ENCODE results near the gene ZNF536. TPM values are rescaled to one million over a fixed set of nuclear protein-coding genes. Genes with fewer than 3 reads are reported as not detected.

ZNF536 gene
- total RNA-seq, 1 experiment from 2014 or later: 2.9 TPM

DNA sequence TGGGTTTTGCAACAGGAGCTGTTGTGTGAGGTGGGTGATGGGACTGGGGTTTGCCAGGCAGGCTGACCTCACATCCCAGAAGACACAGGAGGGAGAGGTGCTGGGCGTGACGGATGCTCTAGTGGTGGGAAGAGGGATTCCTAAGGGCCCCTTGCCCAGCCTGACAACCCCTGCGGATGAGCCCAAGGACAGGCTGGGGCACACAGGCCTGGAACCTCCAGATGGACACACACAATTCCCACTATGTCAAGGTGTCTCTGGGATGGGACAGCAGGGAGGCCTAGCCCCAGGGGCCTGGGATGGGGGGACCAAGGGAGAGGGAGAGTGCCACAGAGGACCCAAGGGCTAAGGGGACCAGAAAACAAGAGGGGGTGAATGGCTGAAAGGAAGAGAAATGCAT is 191.5 kb downstream of the ZNF536 start:
- no peak overlapping the region for H3K4me3 ChIP-seq (ENCODE audit: low read depth, low read length, poor library complexity, severe bottlenecking)
- H3K36me3 ChIP-seq (ENCODE audit: insufficient read depth, low read length, poor library complexity, severe bottlenecking): no peaks in the 10 kb centered on the region
- TF ChIP-seq, protein P1, sequence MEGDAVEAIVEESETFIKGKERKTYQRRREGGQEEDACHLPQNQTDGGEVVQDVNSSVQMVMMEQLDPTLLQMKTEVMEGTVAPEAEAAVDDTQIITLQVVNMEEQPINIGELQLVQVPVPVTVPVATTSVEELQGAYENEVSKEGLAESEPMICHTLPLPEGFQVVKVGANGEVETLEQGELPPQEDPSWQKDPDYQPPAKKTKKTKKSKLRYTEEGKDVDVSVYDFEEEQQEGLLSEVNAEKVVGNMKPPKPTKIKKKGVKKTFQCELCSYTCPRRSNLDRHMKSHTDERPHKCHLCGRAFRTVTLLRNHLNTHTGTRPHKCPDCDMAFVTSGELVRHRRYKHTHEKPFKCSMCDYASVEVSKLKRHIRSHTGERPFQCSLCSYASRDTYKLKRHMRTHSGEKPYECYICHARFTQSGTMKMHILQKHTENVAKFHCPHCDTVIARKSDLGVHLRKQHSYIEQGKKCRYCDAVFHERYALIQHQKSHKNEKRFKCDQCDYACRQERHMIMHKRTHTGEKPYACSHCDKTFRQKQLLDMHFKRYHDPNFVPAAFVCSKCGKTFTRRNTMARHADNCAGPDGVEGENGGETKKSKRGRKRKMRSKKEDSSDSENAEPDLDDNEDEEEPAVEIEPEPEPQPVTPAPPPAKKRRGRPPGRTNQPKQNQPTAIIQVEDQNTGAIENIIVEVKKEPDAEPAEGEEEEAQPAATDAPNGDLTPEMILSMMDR (conservative IDR thresholded peaks at IDR 0.05; ENCODE audit: low read depth, low read length): no peak
- no peak for TF ChIP-seq EZH2 (IDR thresholded peaks at IDR 0.05; ENCODE audit: borderline replicate concordance, low read depth, low read length, poor library complexity, severe bottlenecking)
- ChIA-PET CTCF (no interaction called here), POLR2A (ENCODE audit: low non-redundant PET) (no interaction called here)
- H3K4me1 ChIP-seq (ENCODE audit: insufficient read depth, low read length, poor library complexity, severe bottlenecking): peaks cover 21% of the 10 kb centered on the region
- intact Hi-C loops (cut with micrococcal nuclease; ENCODE audit: unreplicated experiment): no loop called here
- no peak overlapping the region for H3K27ac ChIP-seq (ENCODE audit: low read depth, low read length, poor library complexity, severe bottlenecking)
- H3K9me3 ChIP-seq (ENCODE audit: low read depth, low read length, poor library complexity, severe bottlenecking): no peaks in the 10 kb centered on the region
- no peaks in the 10 kb centered on the region for H3K27me3 ChIP-seq (replicated peaks; ENCODE audit: insufficient read depth, low read depth, low read length, poor library complexity)
- no TSS peak for BruUV-seq (replicated peaks)
- no peak for DNase-seq (ENCODE audit: low spot score)

DNA sequence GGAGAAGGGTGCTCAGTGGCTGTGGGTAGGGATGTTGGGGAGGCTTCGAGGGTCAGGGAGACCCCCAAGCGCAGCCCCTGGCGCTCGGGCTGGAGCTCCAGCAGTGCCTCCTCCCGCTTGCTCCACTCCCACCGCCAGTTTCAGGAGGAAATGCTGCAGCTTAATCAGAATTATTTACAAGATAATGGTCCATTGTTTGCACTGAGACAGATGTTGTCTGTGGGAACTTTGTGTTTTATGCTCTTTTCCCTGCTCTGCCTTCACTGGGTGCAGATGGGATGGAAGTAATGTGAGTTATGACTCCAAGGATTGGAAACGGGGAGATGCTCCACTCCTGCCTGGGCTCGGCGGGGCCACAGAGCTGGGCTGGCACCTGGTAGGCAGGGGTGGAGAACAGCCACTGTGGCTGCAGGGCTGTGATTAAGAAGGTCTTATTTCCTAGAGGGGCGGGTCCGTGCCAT is 192.4 kb downstream of the ZNF536 start:
- Histone ChIP-seq H3K9me3 (ENCODE audit: low read depth, low read length, poor library complexity, severe bottlenecking) (no peaks in the 10 kb centered on the region), H3K4me3 (ENCODE audit: low read depth, low read length, poor library complexity, severe bottlenecking) (no peak overlapping the region), H3K27me3 (replicated peaks; ENCODE audit: insufficient read depth, low read depth, low read length, poor library complexity) (no peaks in the 10 kb centered on the region), H3K4me1 (ENCODE audit: insufficient read depth, low read length, poor library complexity, severe bottlenecking) (peaks cover 12% of the 10 kb centered on the region), H3K27ac (ENCODE audit: low read depth, low read length, poor library complexity, severe bottlenecking) (no peak overlapping the region), H3K36me3 (ENCODE audit: insufficient read depth, low read length, poor library complexity, severe bottlenecking) (no peaks in the 10 kb centered on the region)
- BruUV-seq (replicated peaks): no TSS peak
- ChIA-PET CTCF (no interaction called here), POLR2A (ENCODE audit: low non-redundant PET) (no interaction called here)
- intact Hi-C loops (cut with micrococcal nuclease; ENCODE audit: unreplicated experiment): no loop called here
- TF ChIP-seq, protein P1 (conservative IDR thresholded peaks at IDR 0.05; ENCODE audit: low read depth, low read length): no peak
- TF ChIP-seq EZH2 (IDR thresholded peaks at IDR 0.05; ENCODE audit: borderline replicate concordance, low read depth, low read length, poor library complexity, severe bottlenecking): no peak
- no peak for DNase-seq (ENCODE audit: low spot score)

DNA sequence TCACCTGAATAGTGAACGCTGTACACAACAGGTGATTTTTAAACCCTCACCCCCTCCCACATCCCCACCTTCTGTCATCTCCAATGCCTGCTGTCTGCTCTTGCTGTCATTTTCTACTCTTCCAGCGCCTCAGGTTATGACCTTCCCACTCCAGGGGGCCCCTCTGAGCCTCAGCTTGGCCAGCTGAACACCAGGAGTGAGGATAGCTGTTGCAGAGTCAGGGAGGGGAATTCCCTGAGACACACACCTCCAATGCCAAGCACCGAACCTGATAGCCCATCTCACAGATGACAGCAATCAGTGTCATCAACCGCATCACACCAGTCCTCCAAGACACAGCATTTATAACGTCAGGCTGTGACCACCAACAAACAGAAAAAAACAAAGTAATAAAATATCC is 193.5 kb downstream of the ZNF536 start:
- POLR2A ChIA-PET (ENCODE audit: low non-redundant PET): no interaction called here
- no TSS peak for BruUV-seq (replicated peaks)
- Histone ChIP-seq H3K27ac (ENCODE audit: low read depth, low read length, poor library complexity, severe bottlenecking) (no peak overlapping the region), H3K4me3 (ENCODE audit: low read depth, low read length, poor library complexity, severe bottlenecking) (no peak overlapping the region), H3K27me3 (replicated peaks; ENCODE audit: insufficient read depth, low read depth, low read length, poor library complexity) (no peaks in the 10 kb centered on the region), H3K4me1 (ENCODE audit: insufficient read depth, low read length, poor library complexity, severe bottlenecking) (peaks cover 7% of the 10 kb centered on the region), H3K9me3 (ENCODE audit: low read depth, low read length, poor library complexity, severe bottlenecking) (no peaks in the 10 kb centered on the region), H3K36me3 (ENCODE audit: insufficient read depth, low read length, poor library complexity, severe bottlenecking) (no peaks in the 10 kb centered on the region)
- intact Hi-C loops (cut with micrococcal nuclease; ENCODE audit: unreplicated experiment): no loop called here
- CTCF ChIA-PET: no interaction called here
- no peak for TF ChIP-seq EZH2 (IDR thresholded peaks at IDR 0.05; ENCODE audit: borderline replicate concordance, low read depth, low read length, poor library complexity, severe bottlenecking)
- TF ChIP-seq, protein P1 (conservative IDR thresholded peaks at IDR 0.05; ENCODE audit: low read depth, low read length): no peak
- no peak for DNase-seq (ENCODE audit: low spot score)
